Activated T-cell treated with anti-CD3 and anti-CD28 coated beads, Interleukin-2, amount 50 U/mL, for 1 hour (primary cell): ENCODE results near the gene CORO2A.
"Not testable (repeated sequence)": the region's sequence is repeated elsewhere in the genome, so short reads cannot be mapped to it uniquely, and the experiment has no call there.

Experiments
- DNase-seq: peaks from one replicate; pipeline ENCODE4 v3.0.0-alpha.2; 2020

CORO2A gene

DNA sequence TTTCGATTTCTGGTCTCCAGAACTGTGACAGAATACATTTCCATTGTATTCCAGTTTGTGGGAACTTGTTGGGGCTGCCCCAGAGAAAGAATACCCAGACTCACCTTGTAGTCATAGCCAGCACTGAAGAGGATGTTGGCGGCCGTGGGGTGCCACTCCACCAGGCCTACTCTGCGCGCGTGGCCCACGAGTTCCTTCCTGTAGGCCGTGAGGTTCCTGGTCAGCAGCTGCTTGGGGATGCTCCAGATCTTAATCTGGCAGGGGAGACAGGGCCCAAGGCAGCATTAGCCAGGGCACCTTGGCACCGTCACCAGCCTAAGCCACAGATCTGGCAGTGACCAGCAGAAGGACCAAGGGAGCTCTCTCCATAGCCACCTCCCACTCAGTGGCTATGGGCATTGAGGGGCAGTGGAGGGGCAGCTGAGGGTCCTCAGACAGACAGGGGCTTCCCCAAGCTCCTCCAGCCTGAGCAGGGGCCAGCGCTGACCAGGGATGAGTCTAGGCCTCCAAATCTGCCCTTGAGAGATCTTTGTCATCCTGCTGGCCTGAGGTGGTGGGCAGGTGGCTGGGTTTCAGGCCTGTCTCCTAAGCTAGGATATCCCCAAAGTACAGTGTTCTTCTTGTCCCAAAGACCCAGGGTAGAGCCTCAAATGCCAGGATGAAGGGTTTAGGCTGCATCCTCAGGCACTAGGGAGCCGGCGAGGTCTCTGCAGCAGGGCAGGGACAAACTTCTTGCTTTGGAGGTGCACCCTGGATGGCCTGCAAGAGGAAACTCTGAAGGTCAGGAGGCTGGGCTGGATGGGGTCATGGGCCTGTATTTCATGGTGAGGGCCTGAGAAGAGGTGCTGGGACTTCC is 57.5 kb downstream of the CORO2A start:
- no peak for DNase-seq

DNA sequence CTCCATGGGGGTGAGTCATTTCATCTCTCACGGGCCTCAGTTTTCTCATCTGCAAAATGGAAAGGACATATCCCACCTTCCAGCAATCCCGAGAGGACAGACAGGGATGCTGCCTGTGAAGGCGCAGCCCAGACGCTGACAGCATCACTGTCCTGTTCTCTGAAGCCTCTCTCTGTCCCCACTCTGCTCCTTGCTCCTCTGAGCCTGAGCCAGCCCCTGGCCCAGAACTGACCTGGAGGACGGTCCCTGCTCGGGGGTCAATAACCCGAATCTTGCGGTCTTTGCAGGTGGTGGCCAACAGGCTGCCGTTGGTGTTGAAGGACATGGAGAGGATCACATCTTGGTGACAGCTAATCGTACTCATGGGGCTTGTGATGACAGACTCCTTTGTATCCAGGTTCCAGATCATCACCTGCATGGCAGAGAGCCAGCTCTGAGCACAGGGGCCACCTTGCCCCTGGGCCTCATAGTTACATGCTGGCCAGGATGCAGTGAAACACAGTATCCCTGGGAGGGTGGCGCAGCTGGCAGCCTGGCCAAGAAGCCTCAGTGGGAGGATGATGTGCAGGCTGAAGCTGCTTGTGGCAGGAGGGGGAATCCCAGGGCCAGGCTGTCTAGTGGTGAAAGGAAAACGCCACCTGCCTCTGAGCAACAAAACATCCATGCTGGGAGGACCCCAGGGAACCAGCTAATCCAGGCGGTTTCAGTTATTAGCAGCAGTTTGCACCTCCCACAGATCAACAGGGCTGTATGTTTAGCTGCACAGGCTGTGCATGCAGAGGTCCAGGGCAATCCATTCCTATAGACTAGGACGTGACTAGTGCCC is 59.4 kb downstream of the CORO2A start:
- DNase-seq, result no peak

DNA sequence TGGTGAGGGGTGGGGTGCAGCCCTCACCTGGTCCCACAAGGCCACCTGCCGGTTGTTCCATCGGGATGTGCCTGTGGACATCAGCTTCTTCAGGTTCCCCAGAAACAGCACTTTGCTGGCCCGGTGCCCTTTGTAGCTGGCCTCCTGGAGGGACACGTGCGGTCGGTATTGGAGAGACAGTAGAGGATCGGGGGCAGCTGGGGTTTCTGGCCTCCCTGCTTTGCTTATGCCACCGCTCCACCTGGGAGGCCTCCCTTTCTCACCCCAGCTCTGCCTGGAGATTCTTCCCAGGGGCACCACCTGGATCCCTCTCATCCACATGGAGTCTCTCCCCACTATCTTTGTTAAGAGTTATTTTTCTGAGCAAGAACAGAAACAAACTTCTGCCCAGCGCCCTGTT is 60.3 kb downstream of the CORO2A start:
- DNase-seq, result no peak

GRCh38 chr9:98130576-98131228 is 61.7 kb downstream of the CORO2A start:
- no peak for DNase-seq

DNA sequence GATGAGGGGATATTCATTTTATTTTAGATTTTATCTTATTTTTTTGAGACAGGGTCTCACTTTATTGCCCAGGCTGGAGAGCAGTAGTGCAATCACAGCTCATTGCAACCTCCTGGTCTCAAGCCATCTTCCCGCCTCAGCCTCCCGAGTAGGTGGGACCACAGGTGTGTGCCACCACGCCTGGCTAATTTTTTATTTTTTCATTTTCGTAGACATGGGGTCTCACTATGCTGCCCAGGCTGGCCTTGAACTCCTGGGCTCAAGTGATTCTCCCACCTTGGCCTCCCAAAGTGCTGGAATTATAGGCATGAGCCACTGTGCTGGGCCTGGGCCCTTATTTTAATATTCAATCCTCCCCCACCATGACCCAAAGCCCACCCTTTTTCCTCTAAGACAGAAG is 62.4 kb downstream of the CORO2A start:
- DNase-seq, result not testable (repeated sequence)

DNA sequence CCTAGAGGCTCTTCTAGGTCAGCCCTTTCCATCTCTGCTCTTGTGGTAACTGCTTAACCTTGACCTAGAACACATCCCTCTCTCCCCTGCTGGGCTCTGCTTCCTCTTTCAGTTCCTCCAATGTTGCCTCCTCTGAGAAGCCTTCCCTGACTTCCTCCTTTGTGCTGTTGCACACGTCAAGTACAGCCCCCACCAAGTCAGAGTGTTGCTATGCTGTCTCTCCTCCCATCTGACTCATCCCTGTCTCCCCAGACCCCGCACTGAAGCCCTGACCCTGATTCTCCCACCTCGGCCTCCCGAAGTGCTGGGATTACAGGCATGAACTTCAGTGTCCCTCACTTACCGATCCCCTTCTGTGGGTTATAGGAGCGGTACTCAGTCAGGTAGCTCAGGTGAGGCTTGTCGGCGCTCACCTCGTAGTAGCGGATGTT is 63.0 kb downstream of the CORO2A start:
- DNase-seq, result no peak

GRCh38 chr9:98128316-98128715 is 64.1 kb downstream of the CORO2A start:
- DNase-seq, result no peak

DNA sequence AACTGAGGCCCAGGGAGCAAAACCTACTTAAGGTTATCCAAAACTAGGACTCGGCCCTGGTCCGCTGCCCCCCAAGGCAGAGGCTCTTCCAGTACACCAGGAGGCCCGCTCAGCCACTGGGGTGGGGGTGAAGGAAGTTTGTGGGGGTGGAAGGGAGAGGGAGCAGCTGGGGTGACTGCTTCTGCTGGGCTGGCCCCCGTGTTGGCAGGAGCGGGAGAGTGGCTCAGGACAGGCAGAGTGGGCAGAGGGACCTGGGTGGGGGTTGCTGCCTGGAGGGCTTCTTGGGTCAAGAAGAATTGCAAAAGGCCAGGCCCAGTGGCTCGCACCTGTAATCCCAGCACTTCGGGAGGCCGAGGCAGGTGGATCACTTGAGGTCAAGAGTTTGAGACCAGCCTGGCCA is 65.2 kb downstream of the CORO2A start:
- DNase-seq, result no peak

DNA sequence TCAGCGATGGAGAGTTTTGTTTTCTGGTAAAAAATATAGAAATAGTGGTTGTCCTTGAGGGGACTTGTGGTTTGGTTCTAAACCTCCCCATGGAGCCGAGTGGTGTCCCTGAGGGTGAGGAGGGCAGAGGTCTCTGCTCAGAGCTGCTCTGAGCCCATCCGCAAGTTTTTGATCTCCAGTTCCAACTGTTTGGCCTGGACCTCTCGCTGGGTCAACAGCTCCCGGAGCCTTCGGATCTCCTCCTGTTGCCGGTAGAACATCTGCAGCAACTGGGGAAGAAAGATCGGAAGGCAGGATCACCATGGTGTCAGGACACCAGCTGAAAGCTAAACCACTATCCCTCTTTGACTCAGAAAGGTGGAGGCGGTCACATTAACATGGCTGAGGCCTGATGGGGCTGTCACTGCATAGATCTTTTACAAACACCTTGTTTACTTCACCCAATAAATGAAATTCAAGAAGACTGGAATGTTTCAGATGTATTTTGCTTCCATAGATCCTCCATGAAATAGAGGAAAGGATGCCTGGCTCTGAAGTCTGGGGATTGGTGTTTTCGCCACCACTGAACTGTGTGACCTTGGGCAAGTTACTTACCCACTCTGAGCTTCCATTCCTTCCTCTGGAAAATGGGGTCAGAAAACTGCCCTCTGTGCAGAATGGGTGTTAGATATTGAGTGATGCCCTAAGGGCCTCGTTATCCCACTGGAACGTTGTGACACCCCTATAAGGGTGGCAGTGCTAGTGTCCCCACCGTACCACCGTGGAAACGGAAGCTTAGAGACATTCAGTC is 67.6 kb downstream of the CORO2A start:
- no peak for DNase-seq

DNA sequence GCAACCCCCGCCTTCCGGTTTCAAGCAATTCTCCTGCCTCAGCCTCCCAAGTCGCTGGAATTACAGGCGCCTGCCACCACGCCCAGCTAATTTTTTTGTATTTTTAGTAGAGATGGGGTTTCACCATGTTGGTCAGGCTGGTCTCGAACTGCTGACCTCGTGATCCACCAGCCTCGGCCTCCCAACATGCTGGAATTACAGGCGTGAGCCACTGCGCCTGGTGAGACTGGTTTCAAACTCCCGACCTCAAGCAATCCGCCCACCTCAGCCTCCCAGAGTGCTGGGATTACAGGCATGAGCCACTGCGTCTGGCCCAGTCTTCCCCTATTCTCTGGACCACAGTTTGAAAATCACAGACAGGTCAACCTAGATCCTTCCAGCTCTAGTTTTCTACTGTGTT is 68.3 kb downstream of the CORO2A start:
- DNase-seq, result not testable (repeated sequence)

DNA sequence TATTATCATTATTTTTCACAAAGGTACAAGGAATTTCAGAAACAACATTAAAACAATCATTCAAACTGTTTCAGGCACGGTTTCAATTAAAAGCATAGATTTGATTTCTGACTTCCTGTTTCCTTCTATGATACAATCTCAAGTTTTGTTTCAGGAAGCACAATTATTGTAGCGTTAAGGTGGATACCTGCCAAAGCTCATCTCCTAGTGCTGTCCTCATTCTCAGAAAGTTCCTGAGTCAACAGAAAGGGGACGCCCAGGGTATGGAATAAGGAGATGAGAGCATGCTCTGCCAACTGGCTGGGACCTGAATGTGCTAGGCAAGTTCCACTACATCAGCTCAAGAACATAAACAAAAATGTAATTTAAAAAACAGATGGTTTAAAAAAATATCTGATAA is 71.4 kb downstream of the CORO2A start:
- no peak for DNase-seq

DNA sequence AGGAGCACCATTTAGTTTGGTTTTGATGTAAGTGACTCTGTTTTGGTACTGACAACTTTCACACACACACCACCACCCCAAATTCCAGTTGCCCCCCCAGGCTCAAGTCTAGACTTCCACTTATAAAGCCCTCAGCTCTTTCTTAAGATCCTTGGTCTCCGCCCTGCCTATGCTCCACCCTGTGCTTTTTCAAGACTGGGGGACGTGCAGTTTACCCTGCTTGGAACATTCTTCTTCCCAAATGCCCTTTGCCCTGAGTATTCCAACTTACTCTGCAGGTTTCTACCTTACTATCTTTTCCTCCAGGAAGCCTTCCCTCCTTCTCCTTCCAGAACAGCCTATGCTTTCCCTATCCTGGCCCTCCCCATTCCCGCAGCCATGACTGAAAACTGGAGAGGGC is 72.0 kb downstream of the CORO2A start:
- DNase-seq, result no peak

DNA sequence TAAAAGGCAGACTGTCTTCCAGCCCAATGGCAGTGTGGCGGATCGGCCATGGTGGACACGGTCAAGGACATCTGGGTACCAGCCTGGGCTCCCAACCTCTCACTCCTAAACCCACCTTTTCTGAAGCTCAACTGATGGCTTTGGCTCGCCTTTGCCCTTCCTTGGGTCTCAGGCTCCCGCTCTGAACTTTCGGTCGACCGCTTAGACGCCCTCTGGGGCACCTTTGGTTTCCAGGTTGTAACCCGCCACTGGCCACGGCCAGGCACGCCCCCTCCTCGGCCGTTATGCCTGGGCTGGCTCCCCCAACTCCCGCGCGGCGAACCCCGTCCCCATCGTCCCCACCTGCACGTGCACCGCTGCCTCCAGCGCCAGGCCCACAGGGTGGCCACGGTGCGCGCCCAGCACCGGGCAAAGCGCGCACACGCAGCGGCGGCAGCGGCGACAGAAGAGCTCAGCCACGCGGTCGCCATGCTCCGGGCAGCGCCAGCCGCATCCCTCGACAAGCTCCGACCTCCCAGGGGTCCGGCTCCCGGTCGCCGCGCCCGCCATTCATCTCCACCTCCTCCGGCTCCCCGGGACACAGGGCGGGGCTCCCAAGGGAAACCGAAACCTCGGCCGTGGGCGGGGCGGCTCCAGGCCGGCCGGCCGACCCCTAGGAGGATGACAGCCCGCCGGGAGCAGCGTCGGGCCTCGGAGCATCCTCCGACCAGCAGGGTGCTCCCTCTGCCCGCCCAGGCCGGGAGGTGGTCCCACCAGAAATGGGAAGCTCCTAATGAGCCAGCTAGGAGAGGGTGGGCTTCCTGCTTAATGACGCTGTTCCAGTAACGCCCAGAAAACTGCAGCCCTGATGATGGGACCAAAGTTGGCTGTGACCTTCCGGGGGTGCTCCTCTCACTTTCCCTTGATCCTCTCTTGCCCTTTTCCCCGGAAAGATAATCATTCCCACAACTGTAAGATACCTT is 73.5 kb downstream of the CORO2A start, which contains the start of gene TRIM14:
TRIM14 (minus strand) TSS at position 583 of the 962 bp plus-strand sequence; CDS start at position 549, 34 bp downstream.
- DNase-seq, result peak; percentile 62

DNA sequence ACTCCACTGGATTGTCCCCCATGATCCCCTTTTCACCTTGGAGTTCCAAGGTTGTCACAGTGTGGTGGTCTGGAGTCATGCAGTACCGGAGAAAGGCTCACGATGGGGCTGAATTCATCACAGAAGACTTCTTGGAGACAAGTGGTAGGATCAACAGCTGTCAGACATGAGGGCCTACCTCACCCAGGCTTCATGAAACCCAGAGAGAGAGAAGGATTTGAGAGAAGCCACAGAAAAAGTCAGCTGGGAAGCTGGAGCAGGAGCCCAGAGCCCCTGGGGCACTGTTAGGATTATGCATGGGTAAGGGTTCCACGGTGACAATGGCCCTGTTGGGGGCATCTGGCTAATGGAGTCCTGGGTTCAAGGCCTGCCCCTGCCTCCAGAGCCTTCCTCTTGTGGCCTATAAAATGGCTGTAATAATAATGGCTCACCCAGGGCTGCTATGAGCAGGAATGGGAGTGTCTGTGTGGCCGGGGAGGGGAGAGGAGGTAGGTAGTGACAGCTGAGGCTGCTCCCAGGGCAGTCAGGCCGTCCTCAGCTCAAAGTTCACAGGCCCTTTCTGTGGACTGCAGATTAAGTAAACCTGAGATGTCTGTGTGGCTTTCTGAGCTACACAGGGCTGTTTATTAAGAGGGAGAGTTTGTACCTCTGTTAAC is 74.3 kb downstream of the CORO2A start:
- DNase-seq, result peak; percentile 47

GRCh38 chr9:98117097-98117496 is 75.3 kb downstream of the CORO2A start:
- not testable (repeated sequence) for DNase-seq

DNA sequence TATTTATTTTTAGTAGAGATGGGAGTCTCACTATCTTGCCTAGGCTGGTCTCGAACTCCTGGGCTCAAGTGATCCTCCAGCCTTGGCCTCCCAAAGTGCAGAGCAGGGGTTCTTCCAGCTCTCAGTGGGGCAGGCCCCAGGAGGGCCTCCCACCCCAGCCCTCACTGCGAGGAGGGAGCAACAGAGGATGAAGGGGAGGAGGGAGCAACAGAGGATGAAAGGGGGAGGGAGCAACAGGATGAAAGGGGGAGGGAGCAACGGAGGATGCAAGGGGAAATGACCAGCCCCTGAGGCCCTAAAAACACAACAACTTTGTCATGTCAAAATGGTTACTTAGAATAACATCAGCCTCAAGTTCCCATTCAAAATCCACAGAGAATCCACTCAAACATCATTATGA is 83.4 kb downstream of the CORO2A start:
- no peak for DNase-seq

DNA sequence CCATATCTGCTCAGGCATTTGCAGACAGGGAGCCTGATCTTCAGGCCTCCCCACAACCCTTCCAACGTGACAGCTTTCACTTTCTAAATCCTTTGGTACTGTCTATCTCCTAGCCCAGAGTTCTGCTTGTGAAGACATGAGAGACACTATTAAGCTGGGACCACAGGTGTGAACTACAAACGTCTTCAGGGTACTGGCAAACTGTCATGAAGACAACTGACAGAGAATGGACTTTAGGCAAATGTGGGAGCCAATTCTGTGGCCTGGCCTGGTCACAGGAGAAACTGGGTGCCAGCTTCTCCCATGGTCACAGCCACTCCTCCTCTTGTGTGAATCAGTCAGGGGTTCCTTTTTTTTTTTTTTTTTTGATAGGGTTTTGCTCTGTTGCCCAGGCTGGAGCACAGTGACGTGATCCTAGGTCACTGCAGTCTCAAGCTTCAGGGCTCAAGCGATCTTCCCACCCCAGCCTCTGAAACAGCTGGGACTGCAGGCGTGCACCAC is 83.9 kb downstream of the CORO2A start:
- peak; percentile 50 for DNase-seq

GRCh38 chr9:98107926-98108325 is 84.5 kb downstream of the CORO2A start:
- DNase-seq, result no peak

- DNase-seq, result no peak
Measured at GRCh38 chr9:98105006-98105405, 87.4 kb downstream of the CORO2A start.

GRCh38 chr9:98104445-98104881 is 88.0 kb downstream of the CORO2A start:
- DNase-seq, result no peak
